Upper lobe of left lung (tissue), 6 donors: ENCODE results near the gene EVC. TPM values are rescaled to one million over a fixed set of nuclear protein-coding genes. Genes with fewer than 3 reads are reported as not detected.

Experiments
- ATAC-seq, 2 donors: fragments of 200-7000 bp; cut with Tn5 transposase; one replicate each; pipeline ENCODE4 v1.9.1; 2022; ENCODE audit warnings: mild to moderate bottlenecking in 2 of 2, moderate library complexity in 2 of 2; ENCODE audit not compliant: low FRiP score in 2 of 2
- DNase-seq, 2 donors: peaks; one replicate each; pipeline ENCODE4 v3.0.0-alpha.2; 2019 to 2020
- H3K27ac ChIP-seq, 4 donors: fragments of 200-600 bp; sonication (generic); one replicate each; pipeline ENCODE4 v1.5.1; 2016 to 2019
- H3K27me3 ChIP-seq, 4 donors: fragments of 200-600 bp; sonication (generic); one replicate each; pipeline ENCODE4 v1.5.1; 2017 to 2019
- H3K36me3 ChIP-seq, 4 donors: fragments of 200-600 bp; sonication (generic); one replicate each; pipeline ENCODE4 v1.5.1; 2016 to 2019
- H3K4me1 ChIP-seq, 4 donors: fragments of 200-600 bp; sonication (generic); one replicate each; pipeline ENCODE4 v1.5.1; 2018 to 2019
- H3K4me3 ChIP-seq, 4 donors: fragments of 200-600 bp; sonication (generic); one replicate each; pipeline ENCODE4 v1.5.1; 2017 to 2019; ENCODE audit warnings: mild to moderate bottlenecking in 2 of 4, moderate library complexity in 1 of 4
- H3K9me3 ChIP-seq, 4 donors: fragments of 200-600 bp; sonication (generic); one replicate each; pipeline ENCODE4 v1.5.1; 2018 to 2019
- EP300 ChIP-seq, 4 donors: sonication (generic); formaldehyde crosslinking; IDR thresholded peaks; one replicate each; pipeline ENCODE4 v1.5.1; 2017; ENCODE audit warnings: antibody characterized with exemption in 4 of 4, control low read depth in 2 of 4
- POLR2A ChIP-seq, 4 donors: fragments of 450-650 bp; IDR thresholded peaks; one replicate each; pipeline ENCODE4 v1.5.1; 2016 to 2017; ENCODE audit warnings: antibody characterized with exemption in 4 of 4, mild to moderate bottlenecking in 2 of 4
- POLR2AphosphoS5 ChIP-seq, 2 donors: sonication (generic); formaldehyde crosslinking; IDR thresholded peaks; one replicate each; pipeline ENCODE4 v1.5.1; 2017; ENCODE audit warnings: antibody characterized with exemption in 2 of 2
- WGBS, 2 donors: methylation state at CpG; one replicate each; pipeline ENCODE4 v1.1.5; 2017 to 2018; 5-methylcytosine and 5-hydroxymethylcytosine counted together
- total RNA-seq, 6 donors: library from RNA; depleted of rRNA in 4 of 6; stranded (reverse); fragments of >200 nt in 4 of 6; gene quantifications; one replicate each; pipeline versions ENCODE4 v1.1.0 to v1.2.1, GENCODE V29; 2016 to 2021
- TF ChIP-seq, protein P1 (sequence below), 6 experiments: fragments of 450-650 bp in 4 of 6; fragments of 200-600 bp in 2 of 6; sonication (generic) in 2 of 6; IDR thresholded peaks; one replicate each; pipeline ENCODE4 v1.5.1; 2016 to 2019; ENCODE audit warnings: antibody characterized with exemption in 6 of 6
- donor health status: DM: no; HTN: no; CAD: no; lungs with moderate emphysema.
- donor health status: DM: no; HTN: yes; CAD: no; lungs with severe emphysema.

The EVC gene
- total RNA-seq, 6 donors from 2014 or later: 25.6 to 65.1 (median 36.2) TPM

GRCh38 chr4:5676763-5677162, 34.2 kb upstream of the EVC start:
- Histone ChIP-seq H3K4me1 (no peaks in the 10 kb centered on the region), H3K9me3 (no peaks in the 10 kb centered on the region), H3K4me3 (no peak overlapping the region), H3K27ac (no peak overlapping the region), H3K36me3 (peaks cover 0 to 27% (median 11%) of the 10 kb centered on the region in 4 donors), H3K27me3 (no peaks in the 10 kb centered on the region)
- WGBS, 2 donors: 91 to 96% methylated on average over 8 of the region's 8 CpGs
- TF ChIP-seq, protein P1, sequence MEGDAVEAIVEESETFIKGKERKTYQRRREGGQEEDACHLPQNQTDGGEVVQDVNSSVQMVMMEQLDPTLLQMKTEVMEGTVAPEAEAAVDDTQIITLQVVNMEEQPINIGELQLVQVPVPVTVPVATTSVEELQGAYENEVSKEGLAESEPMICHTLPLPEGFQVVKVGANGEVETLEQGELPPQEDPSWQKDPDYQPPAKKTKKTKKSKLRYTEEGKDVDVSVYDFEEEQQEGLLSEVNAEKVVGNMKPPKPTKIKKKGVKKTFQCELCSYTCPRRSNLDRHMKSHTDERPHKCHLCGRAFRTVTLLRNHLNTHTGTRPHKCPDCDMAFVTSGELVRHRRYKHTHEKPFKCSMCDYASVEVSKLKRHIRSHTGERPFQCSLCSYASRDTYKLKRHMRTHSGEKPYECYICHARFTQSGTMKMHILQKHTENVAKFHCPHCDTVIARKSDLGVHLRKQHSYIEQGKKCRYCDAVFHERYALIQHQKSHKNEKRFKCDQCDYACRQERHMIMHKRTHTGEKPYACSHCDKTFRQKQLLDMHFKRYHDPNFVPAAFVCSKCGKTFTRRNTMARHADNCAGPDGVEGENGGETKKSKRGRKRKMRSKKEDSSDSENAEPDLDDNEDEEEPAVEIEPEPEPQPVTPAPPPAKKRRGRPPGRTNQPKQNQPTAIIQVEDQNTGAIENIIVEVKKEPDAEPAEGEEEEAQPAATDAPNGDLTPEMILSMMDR (IDR thresholded peaks at IDR 0.05): no peak
- TF ChIP-seq EP300 (IDR thresholded peaks at IDR 0.05) (no peak), POLR2AphosphoS5 (IDR thresholded peaks at IDR 0.05) (no peak), POLR2A (IDR thresholded peaks at IDR 0.05) (no peak)
- DNase-seq (no peak), ATAC-seq (no peak)

- no peaks in the 10 kb centered on the region for H3K4me1 ChIP-seq
- no peaks in the 10 kb centered on the region for H3K27me3 ChIP-seq
- DNase-seq: no peak
- TF ChIP-seq, protein P1 (IDR thresholded peaks at IDR 0.05): no peak
- no peak for TF ChIP-seq POLR2A (IDR thresholded peaks at IDR 0.05)
- TF ChIP-seq POLR2AphosphoS5 (IDR thresholded peaks at IDR 0.05): no peak
- no peak for TF ChIP-seq EP300 (IDR thresholded peaks at IDR 0.05)
- 89 to 90% methylated on average over 10 of the region's 10 CpGs for WGBS, 2 donors
- no peak overlapping the region for H3K4me3 ChIP-seq
- H3K27ac ChIP-seq: no peak overlapping the region
- H3K36me3 ChIP-seq: peaks cover 0 to 27% (median 13%) of the 10 kb centered on the region in 4 donors
- no peaks in the 10 kb centered on the region for H3K9me3 ChIP-seq
- no peak for ATAC-seq
Observed at GRCh38 chr4:5678977-5679376, 32.0 kb upstream of the EVC start.

GRCh38 chr4:5683566-5683965, 27.4 kb upstream of the EVC start:
- H3K9me3 ChIP-seq: no peaks in the 10 kb centered on the region
- H3K27me3 ChIP-seq: no peaks in the 10 kb centered on the region
- TF ChIP-seq, protein P1 (IDR thresholded peaks at IDR 0.05): no peak
- no peak for TF ChIP-seq POLR2AphosphoS5 (IDR thresholded peaks at IDR 0.05)
- no peak for TF ChIP-seq EP300 (IDR thresholded peaks at IDR 0.05)
- no peak for TF ChIP-seq POLR2A (IDR thresholded peaks at IDR 0.05)
- H3K4me3 ChIP-seq: no peak overlapping the region
- DNase-seq (no peak), ATAC-seq (peak in 1 of 2 donors; percentile 40)
- H3K4me1 ChIP-seq: no peaks in the 10 kb centered on the region
- H3K27ac ChIP-seq: no peak overlapping the region
- H3K36me3 ChIP-seq: peaks cover 0 to 52% (median 19%) of the 10 kb centered on the region in 4 donors
- WGBS, 2 donors: 61 to 70% methylated on average over 9 of the region's 10 CpGs

DNA sequence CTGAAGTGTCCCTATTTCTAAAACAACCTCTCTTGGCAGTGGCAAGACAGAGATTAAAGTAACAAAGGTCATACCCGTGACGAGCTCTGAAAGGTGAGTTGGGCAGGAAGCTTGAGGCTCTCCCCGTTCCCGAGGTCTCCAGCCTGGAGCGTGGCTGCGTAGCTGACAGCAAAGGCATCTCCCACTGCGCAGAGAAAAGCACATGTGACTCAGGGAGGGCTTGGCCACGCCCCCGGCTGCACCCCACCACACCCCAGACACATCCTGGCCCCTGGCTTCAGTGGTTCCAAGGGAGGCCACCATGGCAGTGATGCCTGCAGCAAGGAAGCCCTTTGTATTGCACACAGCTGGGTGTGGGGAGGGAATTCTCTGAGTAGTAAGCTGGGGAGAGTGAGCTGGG, 25.7 kb upstream of the EVC start:
- TF ChIP-seq POLR2A (IDR thresholded peaks at IDR 0.05): no peak
- TF ChIP-seq, protein P1 (IDR thresholded peaks at IDR 0.05): no peak
- no peak for TF ChIP-seq POLR2AphosphoS5 (IDR thresholded peaks at IDR 0.05)
- no peak for TF ChIP-seq EP300 (IDR thresholded peaks at IDR 0.05)
- no peak overlapping the region for H3K27ac ChIP-seq
- WGBS, 2 donors: 86 to 88% methylated on average over 9 of the region's 9 CpGs
- DNase-seq: peak in 1 of 2 donors; percentile 59
- H3K36me3 ChIP-seq: peaks cover 0 to 62% (median 19%) of the 10 kb centered on the region in 4 donors
- no peak overlapping the region for H3K4me3 ChIP-seq
- ATAC-seq: no peak
- no peaks in the 10 kb centered on the region for H3K4me1 ChIP-seq
- no peaks in the 10 kb centered on the region for H3K9me3 ChIP-seq
- no peaks in the 10 kb centered on the region for H3K27me3 ChIP-seq

DNA sequence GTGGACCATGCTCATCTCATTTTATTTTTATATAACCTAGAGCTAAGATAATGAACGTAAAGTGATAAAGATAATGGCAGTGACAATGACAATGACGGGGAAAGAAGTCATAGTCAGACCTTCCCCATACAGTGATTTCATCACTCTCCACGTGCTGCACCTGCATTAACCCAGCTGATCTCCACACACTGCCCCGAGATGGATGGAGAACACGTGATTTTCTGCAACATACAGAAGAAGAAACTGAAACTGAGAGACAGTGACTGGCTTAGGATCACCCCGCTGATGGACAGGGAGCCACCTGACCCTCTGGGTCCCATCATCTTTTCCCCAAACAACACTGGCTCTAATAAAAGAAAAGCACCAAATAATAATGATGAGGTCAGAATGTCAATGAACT, 24.7 kb upstream of the EVC start:
- ATAC-seq (no peak), DNase-seq (no peak)
- Histone ChIP-seq H3K36me3 (peaks cover 0 to 58% (median 15%) of the 10 kb centered on the region in 4 donors), H3K9me3 (no peaks in the 10 kb centered on the region), H3K4me3 (no peak overlapping the region), H3K4me1 (no peaks in the 10 kb centered on the region), H3K27ac (no peak overlapping the region), H3K27me3 (no peaks in the 10 kb centered on the region)
- WGBS, 2 donors: 84 to 94% methylated on average over 6 of the region's 6 CpGs
- no peak for TF ChIP-seq POLR2AphosphoS5 (IDR thresholded peaks at IDR 0.05)
- TF ChIP-seq EP300 (IDR thresholded peaks at IDR 0.05): no peak
- TF ChIP-seq, protein P1 (IDR thresholded peaks at IDR 0.05): no peak
- TF ChIP-seq POLR2A (IDR thresholded peaks at IDR 0.05): no peak
